ENCODE results near the gene PRRT2.

The PRRT2 gene

DNA sequence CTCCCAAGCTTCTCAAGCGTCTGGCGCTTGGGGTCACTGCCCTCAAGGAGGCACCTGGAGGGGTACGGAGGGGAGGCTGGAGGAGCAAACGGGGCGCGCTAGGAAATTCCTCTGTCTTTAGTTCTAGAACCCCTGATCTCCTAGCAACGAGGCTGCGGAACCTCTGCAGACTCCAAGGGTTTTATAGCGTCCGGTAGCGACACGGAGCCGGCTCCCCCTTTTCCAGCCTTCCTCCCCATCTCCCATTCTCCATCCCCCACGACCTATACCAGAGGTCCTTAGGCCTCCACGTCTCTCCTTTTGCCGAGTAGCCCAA is 51.6 kb downstream of the PRRT2 start:
- DNase-seq: no peak

DNA sequence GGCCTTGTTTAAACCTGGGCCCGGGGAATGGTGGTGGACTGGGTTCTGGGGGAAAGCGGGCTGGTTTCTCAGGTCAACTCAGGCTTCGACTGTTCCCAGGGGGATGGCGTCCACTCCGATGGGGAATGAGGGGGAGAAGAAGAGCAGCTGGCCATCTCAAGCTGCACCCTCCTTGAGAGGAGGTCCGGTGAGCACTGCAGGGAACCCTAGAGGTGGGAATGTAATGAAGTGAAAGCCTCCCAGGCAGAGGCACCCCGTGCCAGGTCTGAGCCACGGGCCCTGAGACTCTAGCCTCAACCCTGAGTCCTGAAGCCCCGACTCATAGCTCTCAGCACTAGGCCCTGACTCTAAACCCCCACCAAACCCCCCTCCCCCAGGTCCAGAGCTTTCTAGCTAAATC is 52.2 kb downstream of the PRRT2 start:
- no peak for DNase-seq
